ENCODE results near the gene DVL3.

DNA sequence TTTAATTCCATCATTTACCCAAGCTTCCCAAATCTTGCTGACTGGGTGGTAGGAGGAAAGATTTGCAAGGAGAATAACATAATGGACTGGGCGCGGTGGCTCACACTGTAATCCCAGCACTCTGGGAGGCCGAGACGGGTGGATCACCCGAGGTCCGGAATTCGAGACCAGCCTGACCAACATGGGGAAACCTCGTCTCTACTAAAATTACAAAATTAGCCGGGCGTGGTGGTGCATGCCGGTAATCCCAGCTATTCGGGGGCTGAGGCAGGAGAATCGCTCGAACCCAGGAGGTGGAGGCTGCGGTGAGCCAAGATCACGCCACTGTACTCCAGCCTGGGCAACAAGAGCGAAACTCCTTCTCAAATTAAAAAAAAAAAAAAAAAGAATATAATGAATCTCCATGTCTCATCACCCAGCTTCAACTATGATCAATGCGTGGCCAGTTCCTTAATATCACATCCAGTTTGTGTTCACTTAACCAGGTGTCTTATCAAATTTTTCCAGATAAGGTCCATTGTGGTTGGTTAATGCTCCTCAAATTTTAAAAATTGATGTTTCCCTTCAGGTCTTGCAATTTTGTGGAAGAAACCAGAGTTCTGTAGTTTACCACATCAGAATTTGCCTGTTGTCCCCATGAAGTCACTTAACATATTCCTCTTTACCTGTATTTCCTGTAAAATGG is 29.5 kb downstream of the DVL3 start:
- TF ChIP-seq, protein P1, sequence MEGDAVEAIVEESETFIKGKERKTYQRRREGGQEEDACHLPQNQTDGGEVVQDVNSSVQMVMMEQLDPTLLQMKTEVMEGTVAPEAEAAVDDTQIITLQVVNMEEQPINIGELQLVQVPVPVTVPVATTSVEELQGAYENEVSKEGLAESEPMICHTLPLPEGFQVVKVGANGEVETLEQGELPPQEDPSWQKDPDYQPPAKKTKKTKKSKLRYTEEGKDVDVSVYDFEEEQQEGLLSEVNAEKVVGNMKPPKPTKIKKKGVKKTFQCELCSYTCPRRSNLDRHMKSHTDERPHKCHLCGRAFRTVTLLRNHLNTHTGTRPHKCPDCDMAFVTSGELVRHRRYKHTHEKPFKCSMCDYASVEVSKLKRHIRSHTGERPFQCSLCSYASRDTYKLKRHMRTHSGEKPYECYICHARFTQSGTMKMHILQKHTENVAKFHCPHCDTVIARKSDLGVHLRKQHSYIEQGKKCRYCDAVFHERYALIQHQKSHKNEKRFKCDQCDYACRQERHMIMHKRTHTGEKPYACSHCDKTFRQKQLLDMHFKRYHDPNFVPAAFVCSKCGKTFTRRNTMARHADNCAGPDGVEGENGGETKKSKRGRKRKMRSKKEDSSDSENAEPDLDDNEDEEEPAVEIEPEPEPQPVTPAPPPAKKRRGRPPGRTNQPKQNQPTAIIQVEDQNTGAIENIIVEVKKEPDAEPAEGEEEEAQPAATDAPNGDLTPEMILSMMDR (IDR thresholded peaks at IDR 0.05), result no peak
- TF ChIP-seq POLR2A (IDR thresholded peaks at IDR 0.05), result no peak

Measured in esophagus squamous epithelium (tissue), 4 donors.